Stimulated activated CD4-positive, alpha-beta T cell treated with anti-CD3 and anti-CD28 coated beads, Interleukin-1b, Interleukin-23, amount 100 ng/mL, for 4 hours (primary cell): ENCODE measurements around the gene EMC6.

Experiments
- DNase-seq, 2 donors: peaks; one replicate each; pipeline ENCODE4 v3.0.0-alpha.2; 2020; ENCODE audit warnings: low read depth in 2 of 2

Gene EMC6

DNA sequence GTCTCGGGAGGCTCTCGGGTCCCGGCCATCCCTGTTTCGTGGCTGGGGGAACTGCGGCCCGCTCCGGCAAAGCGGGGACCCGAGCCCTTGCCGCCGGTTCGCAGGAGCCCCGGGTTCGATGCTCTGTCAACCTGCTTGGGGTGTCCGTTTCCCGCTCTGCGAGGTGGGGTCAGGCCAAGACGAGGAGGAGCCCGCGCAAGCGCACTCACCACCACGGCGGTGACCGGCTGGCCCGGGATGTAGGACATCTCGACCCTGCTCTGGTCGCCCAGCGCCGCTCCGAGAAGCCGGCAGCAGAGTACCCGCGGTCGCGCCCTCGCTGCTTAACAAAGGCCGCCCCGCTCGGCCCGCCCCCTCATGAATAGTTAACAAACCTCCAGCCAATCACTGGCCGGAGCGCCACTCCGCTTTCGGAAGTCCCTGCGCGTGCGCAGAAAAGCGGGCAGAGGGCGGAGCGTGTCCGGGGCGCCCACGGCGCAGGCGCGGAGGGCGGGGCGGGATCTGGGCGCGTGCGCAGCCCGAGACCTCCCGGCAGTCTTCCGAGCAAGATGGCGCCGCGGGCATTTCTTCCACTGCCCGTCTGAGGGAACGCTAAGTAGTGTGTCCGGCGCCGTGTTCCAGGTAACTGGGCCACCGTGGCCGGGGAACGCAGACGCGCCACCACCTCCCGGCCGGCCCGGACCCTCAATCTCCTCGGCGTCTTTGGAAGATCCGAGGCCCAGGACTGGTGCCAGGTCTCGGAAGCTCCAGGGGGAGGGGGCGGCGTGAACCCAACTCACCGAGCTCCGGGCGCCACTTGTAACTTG lies at the start of gene EMC6, which contains the start of gene TAX1BP3:
TSS of gene EMC6 (plus strand) at position 534 of the 806 bp plus-strand sequence. CDS start 335 bp downstream, outside the sequence.
TSS of gene TAX1BP3 (minus strand) at position 300 of the 806 bp plus-strand sequence. CDS start at position 248, 52 bp downstream.
- DNase-seq: peak; percentile 98

DNA sequence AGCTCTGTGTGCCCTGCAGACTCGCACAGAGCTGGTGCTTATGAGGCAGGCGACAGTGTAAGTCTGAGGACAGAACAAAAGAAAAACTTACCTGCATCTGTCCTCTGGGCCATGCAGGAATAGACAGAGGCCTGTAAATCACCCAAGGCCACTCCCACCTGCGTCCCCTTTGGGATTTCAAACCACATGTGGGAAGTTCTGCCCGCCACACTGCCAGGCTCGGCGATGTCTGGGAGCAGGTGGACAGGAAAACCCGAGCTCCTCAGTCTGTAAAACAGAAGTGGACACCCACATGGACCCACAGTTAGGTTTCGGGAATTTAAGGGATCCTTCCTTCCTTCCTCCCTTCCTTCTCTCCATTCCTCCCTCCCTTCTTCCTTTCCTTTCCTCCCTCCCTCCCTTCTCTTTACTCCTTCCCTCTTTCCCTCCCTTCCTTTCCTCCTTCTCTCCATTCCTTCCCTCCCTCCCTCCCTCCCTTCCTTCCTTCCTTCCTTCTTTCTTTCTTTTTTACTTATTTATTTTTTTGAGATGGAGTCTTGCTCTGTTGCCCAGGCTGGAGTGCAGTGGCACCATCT lies 47.4 kb upstream of the EMC6 start:
- no peak for DNase-seq

DNA sequence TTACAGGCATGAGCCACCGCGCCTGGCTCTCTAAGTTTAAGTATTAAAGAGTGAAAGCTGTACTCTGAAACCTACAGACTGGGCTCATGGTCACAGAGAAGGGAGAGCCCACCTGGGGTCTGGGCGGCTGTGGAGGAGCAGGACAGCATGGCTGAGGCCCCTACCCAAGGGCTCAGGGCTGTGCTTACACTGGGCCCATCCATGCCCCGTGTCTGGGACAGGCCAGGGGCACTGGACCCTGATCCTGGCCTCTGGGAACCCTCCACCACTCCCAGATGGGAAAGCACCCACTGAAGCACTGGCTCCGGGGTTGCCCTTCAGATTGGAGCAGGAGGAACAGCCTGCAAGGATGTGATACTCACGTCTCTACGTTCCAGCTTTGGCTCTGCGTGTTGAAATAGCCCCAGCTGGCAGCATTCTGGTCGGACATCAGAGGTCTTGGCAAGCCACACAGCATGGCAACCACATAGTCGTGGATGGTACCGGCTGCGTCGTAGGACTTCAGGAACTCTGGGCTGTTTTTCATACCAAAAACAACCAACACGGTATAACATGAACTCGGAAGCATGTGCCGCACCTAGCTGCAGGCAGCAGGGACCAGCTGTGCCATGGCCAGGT lies 45.5 kb upstream of the EMC6 start:
- DNase-seq: no peak

- no peak for DNase-seq
Measured at GRCh38 chr17:3626831-3627768, 41.5 kb upstream of the EMC6 start.

- no peak for DNase-seq
Measured at GRCh38 chr17:3627769-3628167, 40.8 kb upstream of the EMC6 start.

GRCh38 chr17:3630781-3631180 lies 37.8 kb upstream of the EMC6 start:
- DNase-seq: no peak

DNA sequence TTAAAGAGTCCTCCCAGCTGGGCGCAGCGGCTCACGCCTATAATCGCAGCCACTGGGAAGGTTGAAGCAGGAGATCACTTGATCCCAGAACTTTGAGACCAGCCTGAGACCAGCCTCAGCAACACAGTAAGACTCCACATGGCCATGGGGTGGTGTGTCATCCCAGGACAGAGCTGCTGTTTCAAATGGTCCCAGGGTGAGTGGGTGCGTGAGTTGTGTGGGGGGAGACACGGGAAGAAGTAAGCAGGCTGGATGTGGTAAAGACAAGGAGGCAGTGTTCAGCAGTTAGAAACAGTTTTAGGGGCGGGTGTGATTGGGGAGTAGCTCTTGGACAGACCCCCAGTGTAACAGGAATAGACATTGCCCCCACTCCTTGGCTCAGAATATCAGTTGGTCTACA lies 36.3 kb upstream of the EMC6 start:
- DNase-seq: no peak

DNA sequence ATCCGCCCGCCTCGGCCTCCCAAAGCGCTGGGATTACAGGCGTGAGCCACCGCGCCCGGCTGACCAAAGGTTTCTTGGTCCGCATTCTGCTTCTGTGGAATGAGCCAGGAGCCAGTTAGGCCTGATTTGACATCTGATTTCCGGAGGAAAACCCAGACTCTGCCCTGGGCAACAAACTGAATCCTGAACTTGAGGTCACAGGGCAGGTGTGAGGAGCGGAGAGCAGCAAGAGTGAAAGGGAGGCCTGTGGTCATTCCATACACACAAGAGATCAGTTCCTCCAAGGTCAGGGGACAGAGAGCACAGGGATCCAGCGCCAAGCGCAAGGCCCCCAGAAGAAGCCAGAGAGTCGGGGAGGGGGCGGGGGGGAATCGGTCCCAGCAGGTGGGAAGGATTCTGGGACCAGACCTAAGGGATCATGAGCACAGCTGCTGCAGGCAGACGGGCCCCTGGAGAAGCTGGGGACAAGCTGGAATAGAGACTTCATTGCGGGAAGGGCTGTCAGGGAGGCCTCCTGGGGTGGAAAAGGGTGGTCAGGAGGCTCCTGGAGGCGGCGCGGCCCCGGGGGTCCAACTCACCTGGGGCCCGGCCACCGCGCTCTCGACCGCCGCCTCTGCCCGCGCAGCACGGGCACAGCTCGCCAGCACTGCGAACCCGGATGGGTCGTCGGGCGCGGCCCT lies 33.0 kb upstream of the EMC6 start:
- DNase-seq: peak in 1 of 2 donors; percentile 1

DNA sequence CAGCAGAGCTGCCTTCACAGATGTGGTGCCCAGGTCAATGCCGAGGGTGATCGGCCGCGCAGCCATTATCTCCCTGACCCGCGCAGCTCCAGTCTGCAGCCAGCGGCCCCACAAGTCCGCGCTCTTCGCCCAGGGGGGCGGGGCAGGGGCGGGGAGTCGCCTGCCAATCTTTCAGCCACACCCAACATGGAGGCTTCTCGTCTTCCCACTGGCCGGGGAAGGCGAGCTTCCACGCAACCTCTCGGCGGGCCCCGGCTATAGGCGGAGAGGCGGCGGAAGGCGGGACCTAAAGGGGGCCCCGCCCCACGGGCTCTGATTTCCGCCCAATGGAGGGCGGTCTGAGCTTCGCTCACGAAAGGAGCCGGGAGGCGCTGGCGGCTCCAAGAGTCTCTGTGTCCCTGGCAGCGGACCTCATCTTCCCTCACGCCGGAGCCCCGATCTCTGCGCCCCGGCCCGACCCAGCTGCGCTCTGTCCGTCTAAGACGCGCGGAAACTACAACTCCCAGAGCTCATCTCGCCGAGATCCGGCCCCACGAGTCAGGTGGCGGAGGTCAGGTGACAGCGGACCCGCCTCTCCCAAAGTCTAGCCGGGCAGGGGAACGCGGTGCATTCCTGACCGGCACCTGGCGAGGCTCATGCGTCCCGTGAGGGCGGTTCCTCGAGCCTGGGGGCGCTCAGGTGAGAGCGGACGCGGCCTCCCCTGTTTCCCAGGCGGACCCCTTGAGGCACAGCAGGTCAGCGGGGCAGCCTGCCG lies 32.3 kb upstream of the EMC6 start, which contains the start of the genes CTNS and SHPK:
TSS of gene CTNS (plus strand) at position 607 of the 754 bp plus-strand sequence. CDS start 3,447 bp downstream, outside the sequence.
TSS of gene SHPK (minus strand) at position 97 of the 754 bp plus-strand sequence. CDS start at position 66, 31 bp downstream.
- DNase-seq: peak; percentile 90 to 93

DNA sequence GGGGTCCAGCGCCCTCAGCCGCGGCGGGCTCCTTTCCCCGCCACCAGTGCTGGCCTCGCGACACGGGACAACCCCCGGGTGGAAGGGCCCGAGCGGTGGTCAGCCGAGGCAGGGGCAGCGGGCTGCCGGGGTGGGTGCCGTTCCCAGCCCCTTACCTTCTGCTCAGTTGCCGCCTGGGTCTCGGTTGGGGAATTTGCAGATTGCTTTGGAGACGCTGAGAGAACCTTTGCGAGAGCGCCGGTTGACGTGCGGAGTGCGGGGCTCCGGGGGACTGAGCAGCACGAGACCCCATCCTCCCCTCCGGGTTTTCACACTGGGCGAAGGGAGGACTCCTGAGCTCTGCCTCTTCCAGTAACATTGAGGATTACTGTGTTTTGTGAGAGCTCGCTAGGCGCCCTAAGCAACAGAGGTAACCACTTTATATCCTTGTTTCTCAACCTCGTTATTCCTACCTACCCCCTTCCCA lies 31.7 kb upstream of the EMC6 start:
- DNase-seq: no peak

DNA sequence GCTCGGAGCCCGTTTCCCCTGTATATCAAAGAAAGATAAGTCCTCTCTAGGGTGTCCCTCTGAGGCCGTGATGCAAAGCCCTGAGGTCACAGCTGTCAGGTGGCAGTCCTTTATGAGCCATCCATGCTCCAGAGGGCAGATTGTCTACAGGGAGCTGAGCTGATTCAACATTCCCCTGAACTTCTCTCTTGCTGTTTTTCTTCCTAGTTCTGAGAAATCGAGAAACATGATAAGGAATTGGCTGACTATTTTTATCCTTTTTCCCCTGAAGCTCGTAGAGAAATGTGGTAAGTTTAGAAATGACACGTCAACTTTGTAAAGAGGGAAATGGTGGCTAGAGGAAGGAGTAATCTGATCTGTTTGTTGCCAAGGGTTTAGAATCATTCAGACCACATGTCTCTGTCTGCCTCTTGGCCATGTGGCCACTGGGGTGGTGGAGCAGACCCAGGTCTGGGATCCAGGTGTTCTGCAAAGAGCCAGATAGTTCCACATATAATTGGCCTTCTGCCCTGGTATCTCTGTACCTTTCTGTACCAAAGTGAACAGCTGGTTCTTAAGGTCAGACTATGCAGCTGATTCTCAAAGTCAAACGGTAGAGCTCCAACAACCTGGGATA lies 28.5 kb upstream of the EMC6 start:
- DNase-seq: no peak

DNA sequence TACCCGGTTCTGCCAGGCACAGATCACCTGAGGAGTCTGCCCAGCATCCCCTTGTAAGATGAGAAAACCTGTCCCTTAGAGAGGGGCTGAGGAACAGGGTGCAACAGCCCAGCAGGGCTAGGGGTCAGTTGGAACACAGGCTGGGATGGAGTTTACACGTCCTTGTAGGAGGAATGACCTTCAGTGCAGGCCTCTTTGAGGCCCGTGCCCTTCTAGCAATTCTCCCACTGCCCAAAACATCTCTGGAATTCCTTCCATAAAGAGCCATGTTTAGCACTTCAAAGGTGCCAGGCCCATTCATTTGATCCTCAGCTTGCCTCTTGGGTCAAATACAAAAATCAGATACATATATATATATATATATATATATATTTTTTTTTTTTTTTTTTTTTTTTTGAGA lies 27.6 kb upstream of the EMC6 start:
- DNase-seq: no peak

DNA sequence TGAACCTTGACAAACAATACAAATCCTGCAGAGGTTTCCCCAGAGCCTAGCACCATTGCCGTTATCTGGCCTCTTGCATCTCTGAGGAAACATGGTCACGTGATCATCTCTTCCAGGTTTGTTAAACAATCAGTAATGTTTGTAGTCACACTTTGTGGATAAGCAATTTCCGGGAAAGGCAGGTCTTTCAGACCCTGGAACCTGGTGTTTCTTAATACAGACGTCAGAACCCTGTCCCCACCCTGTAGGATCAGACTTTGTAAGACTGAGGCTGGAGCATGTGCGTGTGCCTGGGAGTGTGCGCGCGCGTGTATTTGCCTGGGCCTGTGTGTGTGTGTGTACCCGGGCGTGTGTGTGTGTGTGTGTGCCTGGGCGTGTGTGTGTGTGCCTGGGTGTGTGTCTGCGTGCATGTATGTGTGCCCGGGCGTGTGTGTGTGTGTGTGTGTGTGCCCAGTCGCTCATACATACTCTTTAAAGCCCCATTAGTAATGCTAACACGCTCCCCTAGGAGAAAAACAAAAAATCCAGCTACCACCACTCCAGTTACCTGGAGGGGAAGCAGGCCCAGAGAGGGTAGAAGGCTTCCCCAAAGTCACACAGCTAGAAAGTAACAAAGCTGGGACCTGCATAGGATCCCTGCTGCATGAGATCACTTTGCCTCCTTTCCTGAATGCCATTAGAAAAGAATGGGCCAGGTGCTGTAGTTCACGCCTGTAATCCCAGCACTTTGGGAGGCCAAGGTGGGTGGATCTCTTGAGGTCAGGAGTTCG lies 26.7 kb upstream of the EMC6 start:
- no peak for DNase-seq

GRCh38 chr17:3643889-3644349 lies 24.7 kb upstream of the EMC6 start:
- no peak for DNase-seq

- DNase-seq: no peak
Measured at GRCh38 chr17:3645310-3645709, 23.3 kb upstream of the EMC6 start.

GRCh38 chr17:3647251-3647650 lies 21.4 kb upstream of the EMC6 start:
- DNase-seq: no peak

GRCh38 chr17:3647769-3648555 lies 20.6 kb upstream of the EMC6 start:
- DNase-seq: peak in 1 of 2 donors; percentile 28

DNA sequence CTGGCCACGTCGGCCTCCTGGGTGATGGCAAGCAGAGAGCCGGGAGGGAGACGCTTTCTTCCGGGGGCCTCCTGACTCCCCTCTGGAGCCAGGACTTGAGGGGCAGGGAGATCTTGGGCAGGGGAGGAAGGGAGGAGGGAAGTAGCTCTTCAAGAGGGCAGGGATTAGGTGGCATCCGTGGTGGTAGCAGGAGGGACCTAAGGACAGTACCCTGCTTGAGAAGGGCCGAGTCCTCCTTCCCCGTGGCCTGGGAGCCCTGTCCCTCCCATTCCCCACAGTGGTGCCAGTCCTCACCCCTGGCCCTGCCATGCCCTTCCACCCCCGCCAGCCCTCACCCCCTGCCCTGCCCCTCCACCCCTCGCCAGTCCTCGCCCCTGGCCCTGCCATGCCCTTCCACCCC lies 12.8 kb upstream of the EMC6 start:
- no peak for DNase-seq
